Type B pancreatic cell (in vitro differentiated cells): ENCODE data around the gene RGL4. TPM values are rescaled to one million over a fixed set of nuclear protein-coding genes. Genes with fewer than 3 reads are reported as not detected.

Experiments
- DNase-seq: peaks from one replicate; pipeline ENCODE4 v3.0.0; 2021; ENCODE audit warnings: mixed read lengths; ENCODE audit not compliant: unreplicated experiment; ENCODE audit errors: extremely low spot score
- H3K27ac Mint-ChIP-seq: 2 replicates; pipeline ENCODE4 v1.8.0; 2021; ENCODE audit warnings: mild to moderate bottlenecking, mixed read lengths
- H3K27me3 Mint-ChIP-seq: 2 replicates; pipeline ENCODE4 v1.8.0; 2021; ENCODE audit warnings: mixed read lengths
- H3K36me3 Mint-ChIP-seq: 2 replicates; pipeline ENCODE4 v1.8.0; 2021; ENCODE audit warnings: mixed read lengths
- H3K4me1 Mint-ChIP-seq: one replicate; pipeline ENCODE4 v1.8.0; 2021; ENCODE audit warnings: mixed read lengths; ENCODE audit not compliant: unreplicated experiment
- H3K4me3 Mint-ChIP-seq: 2 replicates; pipeline ENCODE4 v1.8.0; 2021; ENCODE audit warnings: mild to moderate bottlenecking, mixed read lengths
- H3K9me3 Mint-ChIP-seq: 2 replicates; pipeline ENCODE4 v1.8.0; 2021; ENCODE audit warnings: mixed read lengths
- total RNA-seq: library from RNA; stranded (reverse); gene quantifications from 2 replicates; pipeline ENCODE4 v1.2.1, GENCODE V29; 2021; ENCODE audit warnings: low replicate concordance
- TF ChIP-seq, protein P1 (sequence below): fragments of 200-600 bp; sonication (generic); conservative IDR thresholded peaks from 2 replicates; pipeline ENCODE4 v1.5.0; 2021; ENCODE audit warnings: antibody characterized with exemption, mild to moderate bottlenecking

RGL4 gene
- total RNA-seq, 1 donor from 2014 or later: not detected

DNA sequence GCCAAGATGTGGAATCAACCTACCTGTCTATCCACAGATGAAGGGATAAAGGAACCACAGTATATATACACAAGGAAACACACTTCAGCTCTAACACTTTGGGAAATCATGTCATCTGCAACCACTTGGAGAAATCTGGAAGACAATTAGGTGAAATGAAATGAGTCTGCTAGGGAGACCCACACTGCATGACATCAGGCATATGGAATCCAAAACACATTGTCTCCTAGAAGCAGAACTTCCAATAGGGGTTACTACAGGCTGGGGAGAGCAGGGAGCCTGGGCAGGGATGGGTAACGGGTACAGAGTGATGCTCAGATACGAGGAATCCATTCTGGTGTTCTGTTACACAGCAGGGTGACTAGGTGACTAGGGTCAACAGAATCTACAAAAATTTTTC is 18.3 kb downstream of the RGL4 start:
- Mint-ChIP-seq H3K27me3 (no peaks in the 10 kb centered on the region), H3K4me1 (no peaks in the 10 kb centered on the region), H3K9me3 (no peaks in the 10 kb centered on the region), H3K27ac (no peak overlapping the region), H3K4me3 (no peak overlapping the region), H3K36me3 (peaks cover 55% of the 10 kb centered on the region)
- TF ChIP-seq, protein P1, sequence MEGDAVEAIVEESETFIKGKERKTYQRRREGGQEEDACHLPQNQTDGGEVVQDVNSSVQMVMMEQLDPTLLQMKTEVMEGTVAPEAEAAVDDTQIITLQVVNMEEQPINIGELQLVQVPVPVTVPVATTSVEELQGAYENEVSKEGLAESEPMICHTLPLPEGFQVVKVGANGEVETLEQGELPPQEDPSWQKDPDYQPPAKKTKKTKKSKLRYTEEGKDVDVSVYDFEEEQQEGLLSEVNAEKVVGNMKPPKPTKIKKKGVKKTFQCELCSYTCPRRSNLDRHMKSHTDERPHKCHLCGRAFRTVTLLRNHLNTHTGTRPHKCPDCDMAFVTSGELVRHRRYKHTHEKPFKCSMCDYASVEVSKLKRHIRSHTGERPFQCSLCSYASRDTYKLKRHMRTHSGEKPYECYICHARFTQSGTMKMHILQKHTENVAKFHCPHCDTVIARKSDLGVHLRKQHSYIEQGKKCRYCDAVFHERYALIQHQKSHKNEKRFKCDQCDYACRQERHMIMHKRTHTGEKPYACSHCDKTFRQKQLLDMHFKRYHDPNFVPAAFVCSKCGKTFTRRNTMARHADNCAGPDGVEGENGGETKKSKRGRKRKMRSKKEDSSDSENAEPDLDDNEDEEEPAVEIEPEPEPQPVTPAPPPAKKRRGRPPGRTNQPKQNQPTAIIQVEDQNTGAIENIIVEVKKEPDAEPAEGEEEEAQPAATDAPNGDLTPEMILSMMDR: no peak
- DNase-seq: no peak

DNA sequence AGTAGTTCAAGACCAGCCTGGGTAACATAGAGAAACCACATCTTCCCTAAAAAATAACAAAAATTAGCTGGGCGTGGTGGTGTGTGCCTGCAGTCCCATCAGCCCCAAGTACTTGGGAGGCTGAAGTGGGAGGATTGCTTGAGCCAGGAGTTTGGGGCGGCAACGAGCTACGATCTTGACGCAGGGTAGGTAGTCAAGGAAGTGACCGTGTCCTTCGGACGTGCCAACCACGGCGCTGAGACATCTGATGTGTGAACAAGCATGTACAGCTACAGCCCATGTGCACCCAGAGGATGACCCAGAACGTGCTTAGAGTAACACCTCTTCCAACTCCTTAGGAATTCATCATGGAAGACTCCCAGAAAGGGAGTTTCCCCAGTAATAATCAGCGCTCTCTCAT is 21.4 kb downstream of the RGL4 start:
- H3K4me3 Mint-ChIP-seq: no peak overlapping the region
- peaks cover 29% of the 10 kb centered on the region for H3K36me3 Mint-ChIP-seq
- TF ChIP-seq, protein P1: no peak
- no peak for DNase-seq
- H3K27ac Mint-ChIP-seq: no peak overlapping the region
- H3K4me1 Mint-ChIP-seq: peaks cover 1% of the 10 kb centered on the region
- no peaks in the 10 kb centered on the region for H3K27me3 Mint-ChIP-seq
- no peaks in the 10 kb centered on the region for H3K9me3 Mint-ChIP-seq

- Mint-ChIP-seq H3K27ac (no peak overlapping the region), H3K9me3 (no peaks in the 10 kb centered on the region), H3K27me3 (no peaks in the 10 kb centered on the region), H3K36me3 (peaks cover 16% of the 10 kb centered on the region), H3K4me3 (peak overlapping the region; percentile 72), H3K4me1 (peaks cover 5% of the 10 kb centered on the region)
- no peak for DNase-seq
- TF ChIP-seq, protein P1: no peak
These were observed 23.1 kb downstream of the RGL4 start for GRCh38 chr22:23713696-23714595.

DNA sequence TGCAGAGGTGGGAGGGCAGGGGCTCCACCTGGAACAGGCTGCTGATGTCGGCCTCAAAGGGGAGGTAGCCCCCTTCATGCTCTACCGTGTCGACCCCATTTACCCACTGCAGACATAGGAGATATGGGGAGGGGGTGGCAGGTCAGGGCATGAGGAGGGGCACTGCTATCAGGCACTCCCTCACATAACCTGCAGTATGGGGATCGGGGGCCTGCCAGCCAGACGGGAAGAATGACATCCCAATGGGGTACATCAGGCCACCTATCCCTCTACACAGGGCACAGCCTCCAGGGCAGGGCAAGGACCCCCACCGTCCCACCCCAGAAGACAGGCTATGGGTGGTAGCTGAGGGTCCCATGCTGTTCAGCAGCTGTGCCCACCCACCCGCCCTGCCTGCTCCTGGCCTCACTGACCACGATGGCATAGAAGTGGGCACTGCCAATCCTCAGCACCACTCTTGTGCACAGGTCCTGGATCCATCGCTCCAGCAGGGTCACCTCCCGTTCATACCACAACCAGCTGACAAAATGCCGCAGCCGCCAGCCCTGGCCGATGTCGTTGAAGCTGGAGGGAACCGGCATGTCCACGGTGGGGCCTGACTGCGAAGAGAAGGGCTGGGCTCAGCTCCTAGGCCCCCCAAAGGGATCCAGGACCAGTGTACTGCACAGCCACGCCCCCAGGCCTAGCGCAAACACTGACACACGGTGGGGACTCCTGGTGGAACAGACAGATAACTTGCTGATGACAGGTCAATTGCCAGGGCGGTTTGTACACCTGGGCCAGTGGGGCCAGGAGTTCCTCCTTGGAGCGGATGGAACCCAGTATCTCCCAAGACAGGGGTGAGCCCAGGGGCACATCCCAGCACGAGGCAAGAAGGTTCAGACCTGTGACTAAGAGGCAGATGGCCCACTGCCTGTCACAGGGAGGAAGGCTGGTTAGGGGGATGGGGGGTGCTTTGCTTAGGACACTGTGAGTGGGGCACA is 24.1 kb downstream of the RGL4 start:
- Mint-ChIP-seq H3K4me1 (peaks cover 5% of the 10 kb centered on the region), H3K27ac (no peak overlapping the region), H3K9me3 (no peaks in the 10 kb centered on the region), H3K36me3 (peaks cover 7% of the 10 kb centered on the region), H3K4me3 (peak overlapping the region; percentile 64), H3K27me3 (no peaks in the 10 kb centered on the region)
- TF ChIP-seq, protein P1: no peak
- no peak for DNase-seq

- peak overlapping the region; percentile 69 for H3K4me3 Mint-ChIP-seq
- no peak for DNase-seq
- TF ChIP-seq, protein P1: no peak
- peaks cover 5% of the 10 kb centered on the region for H3K4me1 Mint-ChIP-seq
- H3K9me3 Mint-ChIP-seq: no peaks in the 10 kb centered on the region
- H3K36me3 Mint-ChIP-seq: peaks cover 5% of the 10 kb centered on the region
- no peaks in the 10 kb centered on the region for H3K27me3 Mint-ChIP-seq
- no peak overlapping the region for H3K27ac Mint-ChIP-seq
These were observed 25.1 kb downstream of the RGL4 start for GRCh38 chr22:23715806-23716375.
